GM19193 (cell line): Measurements from ENCODE around the gene RPL9.
A peak's percentile ranks its signal among the peaks of the same experiment; 100 is the strongest.

Experiments
- POLR2A ChIP-seq: IDR thresholded peaks from 4 replicates; pipeline ENCODE4 v1.6.1; 2011; ENCODE audit not compliant: insufficient read depth, insufficient read length; ENCODE audit errors: extremely low read depth

Gene RPL9

GRCh38 chr4:39458505-39459300 is at the start of gene RPL9, which contains the start of gene LIAS:
RPL9 (minus strand) TSS chr4:39458922; CDS start chr4:39458439, 483 bp downstream.
LIAS (plus strand) TSS chr4:39459056; CDS start chr4:39459118, 62 bp downstream.
- TF ChIP-seq POLR2A: peak; percentile 98

DNA sequence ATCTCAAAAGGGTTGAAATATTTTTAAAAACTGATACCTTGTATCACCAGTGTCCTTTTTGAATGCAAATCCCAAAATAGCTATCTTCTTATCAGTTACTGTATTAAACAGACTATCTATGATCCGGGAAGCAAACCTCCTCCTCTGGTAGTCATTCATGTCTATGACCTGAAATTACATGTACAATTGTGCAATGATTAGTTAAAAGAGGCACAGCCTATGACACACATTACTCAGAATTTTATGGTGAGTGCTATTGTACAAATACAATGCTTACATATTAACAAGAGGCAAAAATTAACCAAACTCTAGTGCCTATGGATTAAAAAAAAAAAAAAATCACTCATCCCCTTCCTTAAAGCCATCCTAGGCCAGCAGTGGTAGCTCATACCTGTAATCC is 46.9 kb upstream of the RPL9 start:
- no peak for TF ChIP-seq POLR2A

DNA sequence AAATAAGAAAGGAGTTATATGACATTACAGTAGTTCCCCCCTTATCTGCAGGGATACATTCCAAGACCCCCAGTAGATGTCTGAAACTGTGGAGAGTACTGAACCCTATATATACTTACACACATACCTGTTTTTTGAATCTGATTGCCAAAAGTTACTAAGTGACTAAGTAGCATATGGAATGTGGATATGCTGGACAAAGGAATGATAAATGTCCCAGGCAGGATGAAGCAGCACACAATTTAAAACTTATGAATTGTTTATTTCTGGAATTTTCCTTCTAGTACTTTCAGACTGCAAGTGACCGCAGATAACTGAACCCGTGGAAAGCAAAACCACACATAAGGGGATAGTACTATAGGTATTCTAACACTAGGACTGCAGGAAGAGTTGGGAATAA is 45.8 kb upstream of the RPL9 start:
- TF ChIP-seq POLR2A: no peak

- no peak for TF ChIP-seq POLR2A
These were observed 43.4 kb upstream of the RPL9 start for GRCh38 chr4:39502019-39502663.

DNA sequence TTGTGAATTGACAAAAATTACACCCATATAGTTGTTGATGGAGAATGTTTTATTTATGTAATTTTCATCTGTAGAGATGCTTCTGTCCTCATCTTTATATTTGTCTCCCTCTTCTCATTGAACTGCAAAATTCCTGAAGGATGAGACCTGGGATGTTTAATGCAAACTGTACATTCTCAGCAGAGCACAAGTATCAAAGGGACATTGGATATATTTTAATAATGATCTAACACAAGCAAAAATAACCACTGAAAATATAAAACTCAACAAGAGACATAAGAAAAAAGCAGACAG is 40.0 kb upstream of the RPL9 start:
- no peak for TF ChIP-seq POLR2A

GRCh38 chr4:39497909-39498726 is 39.4 kb upstream of the RPL9 start:
- TF ChIP-seq POLR2A: no peak

DNA sequence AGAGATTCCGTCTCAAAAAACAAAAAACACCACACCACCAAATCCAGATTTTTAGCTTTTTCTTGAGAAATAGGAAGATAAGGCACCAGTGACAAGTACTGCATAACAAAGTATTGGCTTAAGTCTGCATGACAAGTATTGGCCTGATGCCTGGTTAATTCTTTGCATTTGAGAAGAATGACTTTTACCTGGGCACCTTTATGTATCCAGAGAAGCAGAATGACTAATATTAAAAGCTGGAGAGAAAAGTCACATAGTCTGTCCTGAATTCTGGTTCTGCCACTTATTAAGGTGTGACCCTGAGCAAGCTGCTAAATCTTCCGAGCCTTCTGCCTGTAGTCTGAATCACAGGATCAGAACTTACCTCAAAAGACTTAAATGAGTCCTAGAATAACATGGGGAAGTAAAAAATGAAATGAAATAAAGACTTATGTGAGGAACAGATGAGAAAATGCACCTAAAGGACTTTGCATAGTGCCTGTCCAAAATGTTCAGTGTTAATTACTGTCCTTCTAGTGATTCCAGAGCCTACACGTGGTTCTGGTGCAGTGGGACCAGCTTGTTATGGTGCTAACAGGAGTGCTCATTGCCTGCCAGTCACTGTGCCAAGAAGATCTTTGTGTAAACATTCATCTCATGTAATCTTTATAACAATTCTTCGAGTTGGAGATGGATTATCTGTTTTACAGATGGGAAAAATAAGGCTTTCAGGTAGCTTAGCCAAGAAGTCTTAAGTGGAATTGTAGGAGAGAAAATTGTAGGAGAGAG is 36.9 kb upstream of the RPL9 start:
- TF ChIP-seq POLR2A: no peak

GRCh38 chr4:39494354-39494753 is 35.6 kb upstream of the RPL9 start:
- no peak for TF ChIP-seq POLR2A

- no peak for TF ChIP-seq POLR2A
These were observed 31.6 kb upstream of the RPL9 start for GRCh38 chr4:39490322-39490721.

DNA sequence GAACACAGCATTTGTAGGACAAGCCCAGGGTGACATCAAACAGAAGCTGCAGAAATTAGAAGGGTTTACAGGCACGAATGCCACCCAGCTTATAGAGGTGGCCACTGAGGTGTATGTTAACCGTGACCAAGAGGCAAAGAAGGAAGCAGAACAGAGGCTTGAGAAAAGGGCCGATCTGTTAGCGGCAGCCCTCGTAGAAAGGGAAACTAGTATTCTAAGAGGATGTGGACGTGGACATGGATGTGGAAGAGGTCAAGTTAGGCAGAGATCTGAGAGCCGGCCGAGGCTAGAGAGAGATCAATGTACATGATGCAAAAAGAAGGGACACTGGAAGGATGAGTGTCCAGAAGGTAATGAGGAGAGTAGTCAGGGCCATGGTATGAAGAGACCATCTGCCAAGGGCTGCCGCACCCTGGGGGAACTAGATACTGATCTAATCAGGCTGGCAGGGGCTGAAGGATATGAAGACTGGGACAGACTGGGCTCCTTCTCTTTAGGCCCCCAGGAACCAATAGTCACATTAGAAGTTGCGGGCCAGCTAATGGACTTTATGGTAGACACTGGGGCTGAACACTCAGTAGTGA is 27.6 kb upstream of the RPL9 start:
- no peak for TF ChIP-seq POLR2A

DNA sequence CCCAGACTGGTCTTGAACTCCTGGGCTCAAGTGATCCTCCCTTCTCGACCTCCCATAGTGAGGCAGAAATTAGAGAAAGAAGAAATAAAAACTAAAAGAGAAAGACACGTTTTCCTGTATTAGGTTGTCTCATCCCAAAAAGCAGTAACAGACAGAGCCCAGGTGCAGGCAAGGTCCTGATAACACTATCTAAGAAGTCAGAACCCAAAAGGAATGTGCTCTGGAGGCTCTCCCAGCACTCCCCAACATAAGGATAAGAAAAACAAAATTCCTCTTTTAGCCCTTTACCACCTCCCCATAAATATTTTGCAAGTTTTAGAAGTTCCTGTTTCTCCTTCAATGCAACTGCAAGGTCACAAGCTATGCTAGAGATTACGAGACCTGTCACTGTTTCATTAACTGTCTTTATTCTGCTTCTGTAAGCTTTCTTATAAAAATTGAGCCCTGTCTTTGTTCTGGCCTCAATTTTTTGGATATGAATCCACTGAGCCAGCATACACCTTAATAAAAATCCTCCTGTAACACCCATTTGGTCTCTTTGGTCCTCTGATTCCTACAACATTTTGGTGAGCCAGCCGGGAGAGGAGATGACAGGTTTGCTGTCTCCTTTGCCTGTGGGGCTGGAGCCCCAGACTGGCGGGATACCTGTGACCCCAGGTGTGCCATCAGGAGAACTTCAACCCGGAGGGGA is 26.0 kb upstream of the RPL9 start:
- no peak for TF ChIP-seq POLR2A

- no peak for TF ChIP-seq POLR2A
These were observed 22.4 kb upstream of the RPL9 start for GRCh38 chr4:39480902-39481695.

DNA sequence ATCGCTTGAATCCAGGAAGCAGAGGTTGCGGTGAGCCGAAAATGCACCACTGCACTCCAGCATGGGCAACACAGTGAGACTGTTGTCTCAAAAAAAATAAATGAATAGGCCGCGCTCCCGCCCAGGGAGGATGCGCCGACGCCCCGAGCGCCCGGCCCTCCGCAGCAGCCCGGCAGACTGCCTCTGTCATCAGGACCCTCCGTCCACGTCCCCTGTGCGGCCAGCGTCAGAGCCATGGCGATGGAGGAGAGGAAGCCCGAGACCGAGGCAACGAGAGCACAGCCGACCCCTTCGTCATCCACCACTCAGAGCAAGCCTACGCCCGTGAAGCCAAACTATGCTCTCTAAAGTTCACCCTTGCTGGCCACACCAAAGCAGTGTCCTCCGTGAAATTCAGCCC is 21.5 kb upstream of the RPL9 start:
- no peak for TF ChIP-seq POLR2A

DNA sequence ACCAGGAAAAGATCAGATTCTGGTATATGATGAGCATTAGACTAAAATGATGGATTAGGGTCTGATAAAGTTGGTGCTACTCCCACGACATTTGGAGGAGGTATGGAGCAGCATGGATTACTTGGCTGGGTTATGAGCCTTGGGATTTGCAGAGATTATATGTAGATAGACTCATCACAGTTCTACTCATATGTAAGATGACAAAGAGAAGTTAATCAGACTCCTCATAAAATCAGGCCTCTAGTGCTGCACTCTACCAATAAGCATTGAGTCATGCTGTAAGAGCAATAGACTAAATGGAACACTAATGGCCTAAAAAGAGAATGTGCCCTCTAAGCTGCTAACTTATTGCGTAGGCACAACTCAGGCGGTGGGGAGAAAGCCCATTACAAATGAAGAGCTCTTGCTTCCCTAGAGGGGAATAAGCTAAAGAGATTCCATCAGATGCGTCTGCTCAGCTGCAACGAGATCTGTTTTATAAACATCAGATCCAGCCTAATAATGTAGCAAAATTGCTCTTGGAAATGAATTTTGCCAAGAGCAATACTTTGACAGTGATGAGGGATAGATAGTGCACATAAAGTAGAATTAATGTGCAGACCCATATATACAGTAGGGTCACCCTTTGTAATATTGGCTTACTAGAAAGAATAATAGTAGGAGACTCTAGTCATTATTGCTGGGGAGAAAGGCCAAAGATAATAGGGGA is 17.6 kb upstream of the RPL9 start:
- no peak for TF ChIP-seq POLR2A
